Activated CD8-positive, alpha-beta memory T cell treated with anti-CD3 and anti-CD28 coated beads, Interleukin-2, amount 50 U/mL, for 1 hour (primary cell): ENCODE data around the gene COQ2.
A peak's percentile ranks its signal among the peaks of the same experiment; 100 is the strongest.
"Not testable (repeated sequence)": the region's sequence is repeated elsewhere in the genome, so short reads cannot be mapped to it uniquely, and the experiment has no call there.

ENCODE experiments used
- DNase-seq: peaks from one replicate; pipeline ENCODE4 v3.0.0-alpha.2; 2020; ENCODE audit errors: extremely low read depth

COQ2 gene

GRCh38 chr4:83283181-83283580 is 1.4 kb downstream of the COQ2 start:
- DNase-seq = no peak

GRCh38 chr4:83282049-83282535 is 2.5 kb downstream of the COQ2 start:
- DNase-seq = peak; percentile 27

- no peak for DNase-seq
Measured at GRCh38 chr4:83281307-83281706, 3.3 kb downstream of the COQ2 start.

GRCh38 chr4:83276299-83277040 is 8.1 kb downstream of the COQ2 start:
- DNase-seq = no peak

GRCh38 chr4:83273926-83274325 is 10.7 kb downstream of the COQ2 start:
- DNase-seq = not testable (repeated sequence)

GRCh38 chr4:83272900-83273299 is 11.7 kb downstream of the COQ2 start:
- DNase-seq = no peak

GRCh38 chr4:83269256-83269655 is 15.3 kb downstream of the COQ2 start:
- DNase-seq = no peak

- DNase-seq = no peak
Measured at GRCh38 chr4:83268491-83268890, 16.1 kb downstream of the COQ2 start.

GRCh38 chr4:83267830-83268475 is 16.6 kb downstream of the COQ2 start:
- no peak for DNase-seq

GRCh38 chr4:83267121-83267829 is 17.3 kb downstream of the COQ2 start:
- no peak for DNase-seq

- DNase-seq = no peak
Measured at GRCh38 chr4:83266689-83267088, 17.9 kb downstream of the COQ2 start.

- no peak for DNase-seq
Measured at GRCh38 chr4:83263106-83263505, 21.5 kb downstream of the COQ2 start.

GRCh38 chr4:83262682-83263081 is 21.9 kb downstream of the COQ2 start:
- DNase-seq = no peak

- DNase-seq = no peak
Measured at GRCh38 chr4:83261307-83261706, 23.3 kb downstream of the COQ2 start.

- DNase-seq = no peak
Measured at GRCh38 chr4:83259586-83259985, 25.0 kb downstream of the COQ2 start.

- no peak for DNase-seq
Measured at GRCh38 chr4:83258461-83258860, 26.1 kb downstream of the COQ2 start.

GRCh38 chr4:83257811-83258210 is 26.8 kb downstream of the COQ2 start:
- no peak for DNase-seq

- DNase-seq = no peak
Measured at GRCh38 chr4:83255584-83255983, 29.0 kb downstream of the COQ2 start.

- DNase-seq = peak; percentile 37
Measured at GRCh38 chr4:83252782-83253405, 31.7 kb downstream of the COQ2 start.

GRCh38 chr4:83251447-83251830 is 33.2 kb downstream of the COQ2 start:
- no peak for DNase-seq

GRCh38 chr4:83250687-83251446 is 33.7 kb downstream of the COQ2 start:
- DNase-seq = no peak

GRCh38 chr4:83248486-83248885 is 36.1 kb downstream of the COQ2 start:
- no peak for DNase-seq
